Effector memory CD8-positive, alpha-beta T cell (primary cell): ENCODE measurements around the gene OR10H1.
"Not testable (repeated sequence)": the region's sequence is repeated elsewhere in the genome, so short reads cannot be mapped to it uniquely, and the experiment has no call there.

Experiments
- ATAC-seq: fragments of 150-1000 bp; cut with Tn5 transposase; replicated peaks from 2 replicates; pipeline ENCODE4 v1.10.0; 2021; ENCODE audit warnings: mild to moderate bottlenecking, moderate library complexity
- DNase-seq, 3 experiments: peaks; one replicate each; pipeline ENCODE4 v3.0.0; 2021
- H3K27ac Mint-ChIP-seq, 2 donors: one replicate each; pipeline ENCODE4 v1.8.0; 2022; ENCODE audit warnings: mild to moderate bottlenecking in 2 of 2, mixed read lengths in 2 of 2, moderate library complexity in 2 of 2
- H3K27me3 Mint-ChIP-seq, 2 donors: one replicate each; pipeline ENCODE4 v1.8.0; 2022; ENCODE audit warnings: mixed read lengths in 2 of 2
- H3K36me3 Mint-ChIP-seq: one replicate; pipeline ENCODE4 v1.8.0; 2022; ENCODE audit warnings: mild to moderate bottlenecking, moderate library complexity, mixed read lengths; ENCODE audit not compliant: insufficient read depth
- H3K4me1 Mint-ChIP-seq, 2 donors: one replicate each; pipeline ENCODE4 v1.8.0; 2022; ENCODE audit warnings: low read depth in 2 of 2, mixed read lengths in 2 of 2
- H3K4me3 Mint-ChIP-seq, 2 donors: one replicate each; pipeline ENCODE4 v1.8.0; 2022; ENCODE audit warnings: mild to moderate bottlenecking in 2 of 2, mixed read lengths in 2 of 2, moderate library complexity in 2 of 2
- H3K9me3 Mint-ChIP-seq, 2 donors: one replicate each; pipeline ENCODE4 v1.8.0; 2022; ENCODE audit warnings: mixed read lengths in 2 of 2

The OR10H1 gene

DNA sequence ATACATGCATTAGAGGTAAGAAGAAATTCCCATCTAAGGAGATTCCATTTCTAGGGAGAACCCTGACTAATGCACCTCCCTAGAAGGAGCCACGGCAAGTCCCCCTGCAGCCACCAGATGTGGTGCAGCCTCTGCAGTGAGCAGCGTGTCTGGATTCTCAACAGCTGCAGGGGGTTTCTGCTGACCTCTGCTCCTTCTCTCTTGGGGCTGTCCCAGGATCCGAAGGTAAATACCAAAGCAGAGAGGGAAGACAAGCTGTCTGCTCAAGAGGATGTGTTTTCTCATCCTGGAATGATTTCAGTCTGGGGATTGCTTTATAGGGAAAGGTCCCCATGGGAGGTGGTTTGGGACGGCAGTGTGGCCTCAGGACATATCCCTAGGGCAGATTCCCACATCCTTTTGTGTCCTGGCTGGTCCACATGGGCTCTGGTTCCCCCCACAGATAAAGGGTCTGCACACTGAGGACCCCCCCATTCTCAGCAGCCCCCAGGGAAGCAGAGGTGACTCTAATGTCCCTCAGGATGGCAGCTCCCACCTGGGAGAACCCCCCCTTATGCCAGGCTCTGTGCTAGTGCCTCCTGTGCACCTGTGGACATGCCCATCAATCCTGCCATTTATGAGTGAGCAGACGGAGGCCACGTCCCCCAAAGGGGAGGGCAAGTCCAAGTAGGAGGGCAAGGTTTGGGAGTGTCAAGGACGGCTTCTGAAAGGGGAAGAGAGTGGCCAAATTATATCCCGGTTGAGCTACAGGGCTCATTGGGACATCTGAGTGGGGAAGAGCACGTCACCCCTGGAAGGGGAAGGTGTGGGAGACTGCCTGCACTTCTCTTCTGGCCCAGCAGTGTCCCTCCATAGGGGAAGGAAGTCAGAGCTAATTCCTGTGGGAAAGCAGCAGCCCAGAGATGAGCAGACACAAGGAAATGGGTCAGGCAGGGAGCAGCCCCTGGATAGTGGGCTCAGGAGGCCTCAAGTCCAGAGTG lies 38.2 kb downstream of the OR10H1 start:
- Mint-ChIP-seq H3K36me3 (no peaks in the 10 kb centered on the region), H3K4me3 (no peak overlapping the region), H3K9me3 (no peaks in the 10 kb centered on the region), H3K4me1 (peaks cover 0 to 4% of the 10 kb centered on the region in 2 donors), H3K27me3 (peaks cover 46 to 55% of the 10 kb centered on the region in 2 donors), H3K27ac (peak overlapping the region in 1 of 2 donors; percentile 18)
- ATAC-seq (no peak), DNase-seq (no peak)

DNA sequence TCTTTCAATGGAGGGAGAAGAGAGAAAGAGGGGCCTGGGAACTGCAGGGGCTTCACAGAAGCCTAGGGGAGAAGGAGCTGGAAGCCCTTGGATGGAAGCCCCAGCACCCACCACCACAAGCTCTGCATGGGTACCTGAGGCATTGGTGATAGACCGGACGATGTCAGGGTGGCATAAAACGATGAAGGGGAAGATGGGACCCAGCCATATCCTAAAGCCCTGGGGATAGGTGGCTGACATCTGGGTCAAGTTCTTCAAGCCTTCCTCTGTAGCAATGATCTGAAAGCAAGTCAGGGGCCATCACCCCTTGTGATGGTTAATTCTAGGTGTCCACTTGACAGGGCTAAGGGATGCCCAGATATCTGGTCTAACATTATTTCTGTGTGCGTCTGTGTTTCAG lies 39.2 kb downstream of the OR10H1 start:
- peaks cover 0 to 4% of the 10 kb centered on the region in 2 donors for H3K4me1 Mint-ChIP-seq
- no peak for DNase-seq
- no peaks in the 10 kb centered on the region for H3K9me3 Mint-ChIP-seq
- peaks cover 56 to 66% of the 10 kb centered on the region in 2 donors for H3K27me3 Mint-ChIP-seq
- H3K27ac Mint-ChIP-seq: no peak overlapping the region
- no peak for ATAC-seq
- no peak overlapping the region for H3K4me3 Mint-ChIP-seq
- no peaks in the 10 kb centered on the region for H3K36me3 Mint-ChIP-seq

DNA sequence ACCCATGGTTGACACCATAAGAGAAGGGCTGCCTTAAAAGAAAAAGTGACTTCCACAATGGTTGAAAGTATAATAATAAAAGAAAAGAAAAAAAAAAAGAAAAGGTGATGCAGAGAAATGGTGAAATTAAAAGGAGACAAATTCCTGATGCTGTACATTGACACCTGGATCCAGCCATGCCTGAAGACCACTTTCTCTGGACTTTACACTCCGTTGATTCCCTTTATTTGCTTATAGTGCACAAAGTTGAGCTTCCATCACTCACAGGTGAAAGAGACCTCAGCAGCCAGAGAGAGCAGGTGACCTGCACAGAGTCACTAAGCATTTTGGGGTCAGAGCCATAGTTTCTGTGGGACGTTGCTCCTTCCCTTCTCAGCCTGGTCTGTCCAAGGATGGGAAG lies 40.2 kb downstream of the OR10H1 start:
- H3K27ac Mint-ChIP-seq: no peak overlapping the region
- no peaks in the 10 kb centered on the region for H3K4me1 Mint-ChIP-seq
- H3K36me3 Mint-ChIP-seq: no peaks in the 10 kb centered on the region
- DNase-seq (no peak), ATAC-seq (no peak)
- no peak overlapping the region for H3K4me3 Mint-ChIP-seq
- H3K9me3 Mint-ChIP-seq: no peaks in the 10 kb centered on the region
- peaks cover 66 to 74% of the 10 kb centered on the region in 2 donors for H3K27me3 Mint-ChIP-seq

DNA sequence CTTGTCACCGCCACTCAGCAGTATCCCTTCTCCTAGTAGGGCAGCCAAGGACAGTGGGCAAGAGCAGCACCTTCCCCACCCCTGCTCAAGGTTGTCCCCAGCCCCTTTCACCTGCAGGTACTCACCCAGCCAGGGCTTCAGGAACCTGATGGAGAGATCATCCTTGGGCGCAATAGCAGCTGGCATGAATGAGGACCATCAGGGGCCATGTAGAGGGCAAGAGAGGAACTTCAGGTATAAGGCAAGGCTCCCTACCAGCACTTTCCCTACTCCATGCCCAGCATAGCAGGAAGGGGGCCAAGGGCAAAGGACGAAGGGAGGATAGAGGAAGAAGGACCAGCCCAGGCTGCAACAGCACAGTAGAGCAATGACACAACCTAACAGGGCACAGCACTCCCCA lies 41.3 kb downstream of the OR10H1 start:
- not testable (repeated sequence) for H3K4me3 Mint-ChIP-seq, H3K36me3 Mint-ChIP-seq, DNase-seq, H3K27ac Mint-ChIP-seq, H3K9me3 Mint-ChIP-seq, ATAC-seq, H3K4me1 Mint-ChIP-seq
- peaks cover 74 to 85% of the 10 kb centered on the region in 2 donors for H3K27me3 Mint-ChIP-seq

DNA sequence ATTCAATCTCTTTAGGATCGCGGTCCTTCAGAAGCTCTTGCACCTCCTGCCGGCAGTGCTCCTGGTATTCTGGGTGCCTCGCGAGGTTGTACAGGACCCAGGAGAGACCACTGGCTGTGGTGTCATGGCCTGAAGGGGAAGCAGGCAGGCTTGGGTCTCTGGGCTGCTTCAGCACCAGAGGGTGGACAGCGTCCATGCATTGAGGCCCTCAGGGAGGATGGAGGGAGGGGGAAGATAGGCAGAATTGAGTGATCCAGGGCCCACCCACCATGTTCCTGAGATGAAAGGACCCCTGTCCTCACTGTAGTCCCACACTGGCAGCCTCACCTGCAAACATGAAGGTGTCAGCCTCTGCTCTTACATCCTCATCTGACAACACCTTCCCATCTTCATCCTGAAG lies 45.9 kb downstream of the OR10H1 start:
- ATAC-seq (no peak), DNase-seq (no peak)
- Mint-ChIP-seq H3K36me3 (no peaks in the 10 kb centered on the region), H3K27ac (no peak overlapping the region), H3K9me3 (no peaks in the 10 kb centered on the region), H3K27me3 (peaks cover 60 to 64% of the 10 kb centered on the region in 2 donors), H3K4me3 (no peak overlapping the region), H3K4me1 (no peaks in the 10 kb centered on the region)

DNA sequence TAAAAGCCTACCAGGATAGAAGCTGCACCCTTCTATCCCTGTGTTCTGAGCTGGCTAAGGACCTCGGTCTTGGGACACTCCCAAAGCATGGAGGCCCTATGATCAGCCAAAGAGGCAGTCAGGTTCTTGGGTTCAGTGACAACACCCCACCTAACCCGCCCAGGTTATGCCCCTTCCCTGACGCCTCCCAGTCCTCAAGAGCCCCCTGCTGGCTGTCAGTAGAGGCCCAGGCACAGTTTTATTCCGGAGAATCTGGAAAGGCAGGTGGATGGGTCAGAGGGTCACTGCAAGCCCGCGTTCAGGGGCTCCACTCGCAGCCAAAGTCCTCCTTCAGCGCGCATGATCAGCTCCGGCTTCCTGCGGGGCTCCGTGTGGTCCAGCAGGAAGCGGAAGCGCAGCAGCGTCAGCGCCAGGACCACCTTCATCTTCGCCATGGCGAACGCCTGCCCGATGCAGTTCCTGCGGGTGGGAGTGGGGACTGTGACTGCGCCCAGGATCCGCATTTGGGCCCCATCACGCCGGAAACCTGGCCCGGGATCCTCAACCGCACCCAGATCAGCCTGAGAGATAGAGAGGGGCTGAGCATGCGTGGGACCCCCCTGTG lies 55.4 kb downstream of the OR10H1 start:
- Mint-ChIP-seq H3K4me3 (no peak overlapping the region), H3K27ac (no peak overlapping the region), H3K4me1 (peaks cover 0 to 4% of the 10 kb centered on the region in 2 donors), H3K27me3 (peaks cover 77 to 80% of the 10 kb centered on the region in 2 donors), H3K36me3 (no peaks in the 10 kb centered on the region), H3K9me3 (no peaks in the 10 kb centered on the region)
- ATAC-seq: no peak
- no peak for DNase-seq

DNA sequence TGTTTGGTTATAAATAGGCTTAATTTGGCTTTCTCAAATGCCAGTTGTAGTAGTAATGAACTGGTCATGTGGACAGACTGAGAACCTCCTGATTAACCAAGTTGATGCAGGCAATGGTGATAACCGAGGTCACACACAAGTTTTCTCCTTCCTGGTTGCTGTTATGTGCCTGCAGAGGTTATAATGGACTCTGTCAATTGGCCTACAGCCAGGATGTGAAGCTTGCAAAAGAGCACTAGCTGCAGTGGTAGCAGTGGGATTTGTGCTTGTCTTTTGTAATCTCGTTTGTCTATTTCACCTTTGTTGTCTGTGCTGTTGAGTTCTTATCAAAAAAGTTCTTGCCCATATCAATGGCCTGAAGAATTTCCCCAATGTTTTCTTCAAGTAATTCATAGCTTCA lies 57.1 kb downstream of the OR10H1 start:
- Mint-ChIP-seq H3K27me3 (peaks cover 82 to 90% of the 10 kb centered on the region in 2 donors), H3K36me3 (no peaks in the 10 kb centered on the region), H3K4me3 (no peak overlapping the region), H3K27ac (no peak overlapping the region), H3K9me3 (no peaks in the 10 kb centered on the region), H3K4me1 (peaks cover 0 to 4% of the 10 kb centered on the region in 2 donors)
- no peak for DNase-seq
- ATAC-seq: no peak
